ENCODE data around the gene IQGAP3.

IQGAP3 gene

GRCh38 chr1:156498432-156499193, 73.8 kb downstream of the IQGAP3 start:
- Histone ChIP-seq H3K9ac (ENCODE audit: low read depth, low read length) (peak overlapping the region; percentile 99), H3K9me3 (replicated peaks; ENCODE audit: low read length) (no peaks in the 10 kb centered on the region), H3K27me3 (ENCODE audit: control insufficient read depth, insufficient read depth, low read length) (no peaks in the 10 kb centered on the region), H3K4me1 (ENCODE audit: control insufficient read depth, insufficient read depth, low read length) (peaks cover 69% of the 10 kb centered on the region), H3K4me3 (ENCODE audit: low read length) (peak overlapping the region; percentile 89), H3K36me3 (ENCODE audit: insufficient read depth, low read length) (peaks cover 7% of the 10 kb centered on the region), H3K4me2 (ENCODE audit: low read length) (peak overlapping the region; percentile 92)

DNA sequence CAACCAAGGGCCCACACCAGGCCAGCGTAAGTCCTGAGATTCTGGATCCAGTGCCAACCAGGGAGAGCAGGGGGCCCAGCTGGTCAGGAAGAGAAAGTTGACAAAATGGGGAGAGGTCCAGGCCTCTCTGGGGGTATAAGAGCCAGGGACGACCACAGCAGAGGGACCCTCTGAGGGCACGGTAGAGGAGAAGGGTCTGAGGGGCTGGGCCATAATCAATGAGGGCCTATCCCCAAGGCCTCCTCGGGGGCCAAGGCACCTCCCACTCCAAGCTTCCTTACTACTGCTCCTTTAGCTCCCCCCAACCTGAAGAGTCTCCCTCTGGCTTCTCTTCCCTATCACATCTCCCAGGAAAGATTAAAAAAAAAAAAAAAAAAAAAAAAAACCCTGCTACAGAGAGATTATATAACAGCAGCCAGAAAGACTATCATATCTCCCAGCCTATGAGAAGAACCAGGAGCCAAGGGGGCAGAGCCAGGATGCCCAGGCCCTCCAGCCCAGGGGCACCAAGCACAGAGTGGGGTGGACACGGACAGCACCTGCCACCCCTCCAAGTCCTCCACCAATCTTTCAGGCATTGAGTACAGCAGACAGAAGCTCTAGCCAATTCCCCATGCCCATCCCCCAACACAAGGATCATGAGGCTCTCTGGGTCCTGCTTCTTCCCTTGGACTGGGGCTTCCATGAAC, 74.5 kb downstream of the IQGAP3 start:
- Histone ChIP-seq H3K27me3 (ENCODE audit: control insufficient read depth, insufficient read depth, low read length) (no peaks in the 10 kb centered on the region), H3K9ac (ENCODE audit: low read depth, low read length) (peak overlapping the region; percentile 33), H3K4me3 (ENCODE audit: low read length) (peak overlapping the region; percentile 89), H3K9me3 (replicated peaks; ENCODE audit: low read length) (no peaks in the 10 kb centered on the region), H3K36me3 (ENCODE audit: insufficient read depth, low read length) (peaks cover 7% of the 10 kb centered on the region), H3K4me1 (ENCODE audit: control insufficient read depth, insufficient read depth, low read length) (peaks cover 69% of the 10 kb centered on the region), H3K4me2 (ENCODE audit: low read length) (peak overlapping the region; percentile 92)

- Histone ChIP-seq H3K9ac (ENCODE audit: low read depth, low read length) (peak overlapping the region; percentile 29), H3K27me3 (ENCODE audit: control insufficient read depth, insufficient read depth, low read length) (no peaks in the 10 kb centered on the region), H3K4me3 (ENCODE audit: low read length) (peak overlapping the region; percentile 50), H3K36me3 (ENCODE audit: insufficient read depth, low read length) (peaks cover 7% of the 10 kb centered on the region), H3K4me2 (ENCODE audit: low read length) (peak overlapping the region; percentile 92), H3K9me3 (replicated peaks; ENCODE audit: low read length) (no peaks in the 10 kb centered on the region), H3K4me1 (ENCODE audit: control insufficient read depth, insufficient read depth, low read length) (peaks cover 69% of the 10 kb centered on the region)
These were observed 75.2 kb downstream of the IQGAP3 start for GRCh38 chr1:156497078-156497742.

GRCh38 chr1:156496211-156496761, 76.1 kb downstream of the IQGAP3 start:
- peak overlapping the region; percentile 29 for H3K9ac ChIP-seq (ENCODE audit: low read depth, low read length)
- H3K27me3 ChIP-seq (ENCODE audit: control insufficient read depth, insufficient read depth, low read length) = no peaks in the 10 kb centered on the region
- H3K9me3 ChIP-seq (replicated peaks; ENCODE audit: low read length) = no peaks in the 10 kb centered on the region
- peak overlapping the region; percentile 50 for H3K4me3 ChIP-seq (ENCODE audit: low read length)
- H3K4me2 ChIP-seq (ENCODE audit: low read length) = peak overlapping the region; percentile 92
- H3K36me3 ChIP-seq (ENCODE audit: insufficient read depth, low read length) = peaks cover 7% of the 10 kb centered on the region
- peaks cover 68% of the 10 kb centered on the region for H3K4me1 ChIP-seq (ENCODE audit: control insufficient read depth, insufficient read depth, low read length)

- Histone ChIP-seq H3K4me2 (ENCODE audit: low read length) (peak overlapping the region; percentile 92), H3K4me3 (ENCODE audit: low read length) (peak overlapping the region; percentile 50), H3K9me3 (replicated peaks; ENCODE audit: low read length) (no peaks in the 10 kb centered on the region), H3K4me1 (ENCODE audit: control insufficient read depth, insufficient read depth, low read length) (peaks cover 72% of the 10 kb centered on the region), H3K36me3 (ENCODE audit: insufficient read depth, low read length) (peaks cover 7% of the 10 kb centered on the region), H3K27me3 (ENCODE audit: control insufficient read depth, insufficient read depth, low read length) (no peaks in the 10 kb centered on the region), H3K9ac (ENCODE audit: low read depth, low read length) (no peak overlapping the region)
These were observed 76.8 kb downstream of the IQGAP3 start for GRCh38 chr1:156495401-156496140.

GRCh38 chr1:156494309-156494895, 78.0 kb downstream of the IQGAP3 start:
- no peaks in the 10 kb centered on the region for H3K27me3 ChIP-seq (ENCODE audit: control insufficient read depth, insufficient read depth, low read length)
- H3K4me3 ChIP-seq (ENCODE audit: low read length) = no peak overlapping the region
- H3K4me1 ChIP-seq (ENCODE audit: control insufficient read depth, insufficient read depth, low read length) = peaks cover 84% of the 10 kb centered on the region

GRCh38 chr1:156493742-156494141, 78.6 kb downstream of the IQGAP3 start:
- H3K4me3 ChIP-seq (ENCODE audit: low read length) = no peak overlapping the region

More at GRCh38 chr1:156494309-156494895, 78.0 kb downstream of the IQGAP3 start:
- no peak overlapping the region for H3K4me2 ChIP-seq (ENCODE audit: low read length)
- H3K9ac ChIP-seq (ENCODE audit: low read depth, low read length) = no peak overlapping the region
- peaks cover 7% of the 10 kb centered on the region for H3K36me3 ChIP-seq (ENCODE audit: insufficient read depth, low read length)
- H3K9me3 ChIP-seq (replicated peaks; ENCODE audit: low read length) = no peaks in the 10 kb centered on the region

DNA sequence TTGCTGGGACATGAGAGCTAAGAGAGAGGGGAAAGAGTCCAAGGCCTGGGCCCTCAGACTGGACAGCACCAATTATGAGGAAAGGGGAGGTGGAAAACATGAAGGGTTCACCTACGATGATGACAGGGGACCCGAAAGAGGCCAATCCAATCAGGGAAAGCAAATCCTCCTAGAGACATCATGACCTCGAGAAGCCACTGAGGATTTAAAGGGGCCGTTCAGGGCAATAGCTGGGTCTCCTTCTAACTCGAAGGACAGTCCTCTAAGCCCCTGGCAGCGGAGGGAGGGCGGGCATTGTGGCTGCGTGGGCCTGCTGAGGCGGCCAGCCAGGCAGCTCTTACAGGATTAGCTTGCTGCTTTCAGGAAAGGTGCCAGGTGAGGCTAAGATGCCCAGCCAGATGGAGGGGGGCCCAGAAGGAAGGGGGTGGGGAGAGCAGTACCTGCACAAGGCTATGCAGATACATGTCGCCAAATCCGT, 79.2 kb downstream of the IQGAP3 start:
- no peak overlapping the region for H3K4me3 ChIP-seq (ENCODE audit: low read length)
- H3K4me1 ChIP-seq (ENCODE audit: control insufficient read depth, insufficient read depth, low read length) = peaks cover 86% of the 10 kb centered on the region
- no peaks in the 10 kb centered on the region for H3K9me3 ChIP-seq (replicated peaks; ENCODE audit: low read length)
- H3K4me2 ChIP-seq (ENCODE audit: low read length) = peak overlapping the region; percentile 20
- no peaks in the 10 kb centered on the region for H3K27me3 ChIP-seq (ENCODE audit: control insufficient read depth, insufficient read depth, low read length)
- peaks cover 7% of the 10 kb centered on the region for H3K36me3 ChIP-seq (ENCODE audit: insufficient read depth, low read length)
- peak overlapping the region; percentile 18 for H3K9ac ChIP-seq (ENCODE audit: low read depth, low read length)

More at GRCh38 chr1:156493742-156494141, 78.6 kb downstream of the IQGAP3 start:
- Histone ChIP-seq H3K27me3 (ENCODE audit: control insufficient read depth, insufficient read depth, low read length) (no peaks in the 10 kb centered on the region), H3K36me3 (ENCODE audit: insufficient read depth, low read length) (peaks cover 7% of the 10 kb centered on the region), H3K4me2 (ENCODE audit: low read length) (no peak overlapping the region), H3K9ac (ENCODE audit: low read depth, low read length) (no peak overlapping the region), H3K9me3 (replicated peaks; ENCODE audit: low read length) (no peaks in the 10 kb centered on the region), H3K4me1 (ENCODE audit: control insufficient read depth, insufficient read depth, low read length) (peaks cover 87% of the 10 kb centered on the region)

DNA sequence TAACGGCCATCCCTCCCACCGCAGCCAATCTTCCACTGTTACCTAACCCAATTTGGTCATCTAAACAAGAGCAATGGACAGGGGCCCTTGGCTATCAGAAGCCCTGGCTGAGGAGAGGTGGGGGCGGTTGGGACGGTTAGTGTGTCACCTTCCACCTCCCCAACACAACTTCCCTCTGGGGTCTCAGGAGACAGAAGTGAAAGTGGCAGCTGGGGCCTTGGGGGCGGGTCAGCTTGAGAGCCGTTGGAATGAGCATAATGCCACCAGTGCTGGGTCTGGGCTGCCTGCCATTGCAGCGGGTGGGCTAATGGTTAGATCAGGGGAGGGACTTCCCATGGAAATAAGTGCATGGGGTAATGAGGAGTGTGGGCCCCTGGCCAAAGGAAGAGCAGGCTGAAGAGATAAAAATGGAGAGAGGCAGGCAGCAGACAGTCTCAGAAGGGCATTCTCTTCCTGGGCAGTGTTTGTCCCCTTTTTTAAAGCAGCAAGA, 79.7 kb downstream of the IQGAP3 start:
- no peaks in the 10 kb centered on the region for H3K9me3 ChIP-seq (replicated peaks; ENCODE audit: low read length)
- no peaks in the 10 kb centered on the region for H3K27me3 ChIP-seq (ENCODE audit: control insufficient read depth, insufficient read depth, low read length)
- H3K4me2 ChIP-seq (ENCODE audit: low read length) = peak overlapping the region; percentile 20
- peaks cover 7% of the 10 kb centered on the region for H3K36me3 ChIP-seq (ENCODE audit: insufficient read depth, low read length)
- H3K4me3 ChIP-seq (ENCODE audit: low read length) = no peak overlapping the region
- H3K4me1 ChIP-seq (ENCODE audit: control insufficient read depth, insufficient read depth, low read length) = peaks cover 80% of the 10 kb centered on the region
- peak overlapping the region; percentile 18 for H3K9ac ChIP-seq (ENCODE audit: low read depth, low read length)

- H3K27me3 ChIP-seq (ENCODE audit: control insufficient read depth, insufficient read depth, low read length) = no peaks in the 10 kb centered on the region
- H3K9ac ChIP-seq (ENCODE audit: low read depth, low read length) = no peak overlapping the region
- H3K4me2 ChIP-seq (ENCODE audit: low read length) = no peak overlapping the region
- no peak overlapping the region for H3K4me3 ChIP-seq (ENCODE audit: low read length)
- peaks cover 7% of the 10 kb centered on the region for H3K36me3 ChIP-seq (ENCODE audit: insufficient read depth, low read length)
- H3K4me1 ChIP-seq (ENCODE audit: control insufficient read depth, insufficient read depth, low read length) = peaks cover 75% of the 10 kb centered on the region
- H3K9me3 ChIP-seq (replicated peaks; ENCODE audit: low read length) = no peaks in the 10 kb centered on the region
These were observed 80.3 kb downstream of the IQGAP3 start for GRCh38 chr1:156492013-156492590.
